Measurements from ENCODE around the gene MAGI2. TPM values are rescaled to one million over a fixed set of nuclear protein-coding genes. Genes with fewer than 3 reads are reported as not detected.
"Not testable (repeated sequence)": the region's sequence is repeated elsewhere in the genome, so short reads cannot be mapped to it uniquely, and the experiment has no call there.

Gene MAGI2
- total RNA-seq, 1 experiment from 2014 or later, result 6.2 TPM

DNA sequence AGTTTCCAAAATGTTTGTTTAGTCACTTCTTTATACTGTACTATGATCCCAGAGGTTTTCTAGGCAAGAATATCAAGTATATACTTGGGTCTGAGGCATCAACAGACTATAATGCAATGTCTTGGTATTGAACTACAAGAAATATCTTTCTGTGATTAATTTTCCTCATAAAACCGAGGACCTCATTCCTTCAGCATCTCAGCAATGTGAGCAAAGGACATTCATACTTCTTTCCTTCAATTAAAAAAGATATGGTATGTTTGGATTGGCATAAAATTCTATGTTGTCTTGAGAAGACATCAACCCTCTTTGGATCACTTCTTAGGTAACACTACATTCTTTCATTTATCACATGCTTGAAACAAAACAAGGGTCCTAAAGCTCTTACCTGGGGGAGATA, 1130.3 kb downstream of the MAGI2 start:
- no peaks in the 10 kb centered on the region for H3K27me3 ChIP-seq (ENCODE audit: control insufficient read depth, insufficient read depth, low read length)
- H3K36me3 ChIP-seq (replicated peaks; ENCODE audit: control insufficient read depth, insufficient read depth, low read length), result no peaks in the 10 kb centered on the region
- no peak overlapping the region for H3K4me3 ChIP-seq (ENCODE audit: insufficient read depth, low read depth, low read length)
- DNase-seq, result no peak

DNA sequence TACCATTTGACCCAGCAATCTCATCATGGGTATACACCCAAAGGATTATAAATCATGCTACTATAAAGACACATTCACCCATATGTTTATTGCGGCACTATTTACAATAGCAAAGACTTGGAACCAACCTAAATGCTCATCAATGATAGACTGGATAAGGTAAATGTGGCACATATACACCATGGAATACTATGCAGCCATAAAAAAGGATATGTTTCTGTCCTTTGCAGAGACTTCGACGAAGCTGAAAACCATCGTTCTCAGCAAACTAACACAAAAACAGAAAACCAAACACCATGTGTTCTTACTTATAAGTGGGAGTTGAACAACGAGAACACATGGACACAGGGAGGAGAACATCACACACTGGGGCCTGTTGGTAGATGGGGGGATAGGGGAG, 1131.2 kb downstream of the MAGI2 start:
- not testable (repeated sequence) for H3K36me3 ChIP-seq (replicated peaks; ENCODE audit: control insufficient read depth, insufficient read depth, low read length); H3K4me3 ChIP-seq (ENCODE audit: insufficient read depth, low read depth, low read length); DNase-seq; H3K27me3 ChIP-seq (ENCODE audit: control insufficient read depth, insufficient read depth, low read length)

DNA sequence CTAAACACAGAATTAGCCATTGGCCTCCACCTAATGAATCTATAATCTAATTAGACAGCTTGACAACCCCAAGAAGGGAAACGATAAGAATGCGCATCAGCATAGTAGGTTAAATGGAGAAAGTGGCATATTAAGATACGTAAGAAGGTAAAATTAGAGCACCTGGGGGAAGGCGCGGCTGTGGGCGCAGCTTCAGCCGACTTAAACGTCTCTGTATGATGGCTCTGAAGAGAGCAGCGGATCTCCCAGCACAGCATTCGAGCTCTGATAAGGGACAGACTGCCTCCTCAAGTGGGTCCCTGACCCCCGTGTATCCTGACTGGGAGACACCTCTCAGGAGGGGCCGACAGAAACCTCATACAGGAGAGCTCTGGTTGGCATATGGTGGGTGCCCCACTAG, 1136.1 kb downstream of the MAGI2 start:
- no peak for DNase-seq
- Histone ChIP-seq H3K36me3 (replicated peaks; ENCODE audit: control insufficient read depth, insufficient read depth, low read length) (no peaks in the 10 kb centered on the region), H3K4me3 (ENCODE audit: insufficient read depth, low read depth, low read length) (no peak overlapping the region), H3K27me3 (ENCODE audit: control insufficient read depth, insufficient read depth, low read length) (no peaks in the 10 kb centered on the region)

DNA sequence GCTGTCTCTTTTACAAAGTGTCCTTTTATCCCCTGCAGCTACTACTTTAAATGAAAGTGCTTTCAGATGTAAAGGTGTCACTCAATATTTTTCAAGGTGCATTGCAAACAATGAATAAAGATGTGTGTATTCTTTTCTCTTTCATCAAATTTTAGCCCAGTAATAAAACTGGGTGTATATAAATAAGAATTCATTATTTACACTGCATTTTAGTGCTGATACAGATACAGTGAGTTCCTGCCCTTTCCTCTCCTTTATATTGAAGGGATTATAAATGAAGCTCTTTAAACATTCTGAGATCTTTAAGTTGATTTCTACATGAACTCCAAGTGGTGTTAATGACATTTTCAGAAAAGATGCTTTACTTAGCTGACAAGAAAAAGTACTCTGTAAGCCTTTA, 1137.4 kb downstream of the MAGI2 start:
- Histone ChIP-seq H3K27me3 (ENCODE audit: control insufficient read depth, insufficient read depth, low read length) (no peaks in the 10 kb centered on the region), H3K36me3 (replicated peaks; ENCODE audit: control insufficient read depth, insufficient read depth, low read length) (no peaks in the 10 kb centered on the region), H3K4me3 (ENCODE audit: insufficient read depth, low read depth, low read length) (no peak overlapping the region)
- DNase-seq, result no peak

DNA sequence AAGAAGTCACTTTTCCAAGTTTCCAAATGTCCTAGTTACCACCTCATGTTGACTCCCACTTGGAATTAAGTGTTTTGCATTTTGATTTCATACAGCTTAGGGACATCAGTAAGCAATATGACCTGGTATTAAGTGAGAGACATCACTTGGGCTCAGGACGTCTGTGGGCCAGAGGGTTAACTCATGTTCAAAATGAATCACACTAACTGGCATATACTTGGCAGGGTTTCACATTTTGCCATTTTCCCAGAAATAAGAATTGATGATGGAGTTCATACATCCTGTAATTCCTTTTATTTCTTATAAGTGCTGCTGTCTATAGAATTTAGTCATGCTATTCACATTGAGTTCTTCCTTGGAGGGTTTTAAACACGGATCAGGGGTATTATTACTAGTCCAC, 1138.3 kb downstream of the MAGI2 start:
- no peak overlapping the region for H3K4me3 ChIP-seq (ENCODE audit: insufficient read depth, low read depth, low read length)
- no peaks in the 10 kb centered on the region for H3K36me3 ChIP-seq (replicated peaks; ENCODE audit: control insufficient read depth, insufficient read depth, low read length)
- H3K27me3 ChIP-seq (ENCODE audit: control insufficient read depth, insufficient read depth, low read length), result no peaks in the 10 kb centered on the region
- no peak for DNase-seq

DNA sequence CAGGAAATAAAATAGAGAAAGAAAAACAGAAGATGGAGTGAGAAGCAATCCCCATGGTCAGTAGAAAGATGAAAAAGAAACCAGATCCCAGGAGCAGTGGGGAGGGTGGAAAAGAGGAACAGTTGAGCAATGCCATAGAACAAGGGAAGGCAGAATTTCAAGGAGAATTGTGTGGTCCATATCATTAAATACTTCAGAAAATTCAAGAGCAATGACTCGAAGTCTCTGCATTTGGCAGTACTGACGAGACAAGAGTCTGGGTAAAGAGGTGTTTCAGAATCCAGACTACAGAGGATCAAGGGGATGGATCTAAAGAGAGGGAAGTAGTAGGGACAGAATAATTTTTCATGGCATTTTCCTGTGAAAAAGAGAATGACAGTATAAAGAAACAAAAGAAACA, 1142.3 kb downstream of the MAGI2 start:
- Histone ChIP-seq H3K27me3 (ENCODE audit: control insufficient read depth, insufficient read depth, low read length) (no peaks in the 10 kb centered on the region), H3K4me3 (ENCODE audit: insufficient read depth, low read depth, low read length) (no peak overlapping the region), H3K36me3 (replicated peaks; ENCODE audit: control insufficient read depth, insufficient read depth, low read length) (no peaks in the 10 kb centered on the region)
- DNase-seq, result no peak

DNA sequence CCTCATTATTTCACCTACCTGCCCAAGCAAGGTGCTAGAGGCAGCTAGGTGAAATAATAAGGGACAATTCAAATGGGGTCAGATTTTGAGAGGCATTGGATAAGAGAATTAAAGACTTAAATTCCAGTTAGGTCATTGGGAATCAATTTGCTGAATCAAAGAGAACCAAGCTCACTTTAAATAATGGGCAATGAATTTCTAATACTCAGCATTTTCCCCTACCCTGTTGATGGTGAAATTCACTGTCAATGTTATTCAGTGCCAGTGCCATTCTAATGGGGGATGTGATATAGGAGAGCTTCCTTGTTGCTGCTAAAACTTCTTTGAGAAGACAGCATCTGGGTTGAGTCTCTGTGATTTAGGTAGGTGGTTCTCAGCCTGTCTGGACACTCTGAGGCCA, 1145.6 kb downstream of the MAGI2 start:
- no peak for DNase-seq
- Histone ChIP-seq H3K27me3 (ENCODE audit: control insufficient read depth, insufficient read depth, low read length) (no peaks in the 10 kb centered on the region), H3K36me3 (replicated peaks; ENCODE audit: control insufficient read depth, insufficient read depth, low read length) (no peaks in the 10 kb centered on the region), H3K4me3 (ENCODE audit: insufficient read depth, low read depth, low read length) (no peak overlapping the region)

DNA sequence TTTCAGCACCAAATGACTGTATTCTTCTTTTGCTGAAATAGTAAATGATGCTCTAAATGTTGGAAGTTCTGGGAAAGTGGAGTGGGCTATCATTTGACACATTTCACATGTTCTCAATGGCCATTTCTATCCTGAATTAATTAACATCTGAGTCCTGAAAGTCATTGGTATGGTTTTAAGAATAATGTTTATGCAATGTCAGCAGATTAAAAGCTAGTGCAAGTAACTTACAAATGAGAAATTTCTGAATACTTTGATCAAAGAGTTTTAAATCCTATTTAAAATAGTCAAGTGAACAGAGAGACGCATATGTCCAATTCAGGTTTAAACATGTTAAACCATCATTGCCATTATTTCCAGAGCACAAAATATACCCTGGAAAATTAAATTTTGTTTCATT, 1146.8 kb downstream of the MAGI2 start:
- no peak for DNase-seq
- H3K27me3 ChIP-seq (ENCODE audit: control insufficient read depth, insufficient read depth, low read length), result no peaks in the 10 kb centered on the region
- no peak overlapping the region for H3K4me3 ChIP-seq (ENCODE audit: insufficient read depth, low read depth, low read length)
- H3K36me3 ChIP-seq (replicated peaks; ENCODE audit: control insufficient read depth, insufficient read depth, low read length), result no peaks in the 10 kb centered on the region

DNA sequence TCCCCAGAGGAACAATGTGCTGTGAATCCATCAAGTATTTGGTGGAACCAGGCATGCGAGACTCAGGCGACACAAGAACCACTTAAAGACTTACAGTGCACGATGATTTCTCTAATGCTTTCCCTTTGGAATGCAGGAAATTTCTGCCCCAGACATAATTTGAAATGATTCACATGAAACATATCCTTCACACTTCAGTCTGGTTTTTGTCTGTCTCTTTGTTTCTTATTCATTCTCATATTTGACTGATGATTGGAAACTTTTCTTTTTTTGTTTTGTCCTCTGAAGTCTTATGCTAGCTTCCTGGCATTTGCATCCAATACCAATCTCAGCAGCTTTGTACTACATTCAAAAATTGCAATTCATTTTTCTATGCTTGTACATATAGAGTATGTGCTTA, 1152.1 kb downstream of the MAGI2 start:
- no peaks in the 10 kb centered on the region for H3K27me3 ChIP-seq (ENCODE audit: control insufficient read depth, insufficient read depth, low read length)
- DNase-seq, result no peak
- no peak overlapping the region for H3K4me3 ChIP-seq (ENCODE audit: insufficient read depth, low read depth, low read length)
- H3K36me3 ChIP-seq (replicated peaks; ENCODE audit: control insufficient read depth, insufficient read depth, low read length), result no peaks in the 10 kb centered on the region

DNA sequence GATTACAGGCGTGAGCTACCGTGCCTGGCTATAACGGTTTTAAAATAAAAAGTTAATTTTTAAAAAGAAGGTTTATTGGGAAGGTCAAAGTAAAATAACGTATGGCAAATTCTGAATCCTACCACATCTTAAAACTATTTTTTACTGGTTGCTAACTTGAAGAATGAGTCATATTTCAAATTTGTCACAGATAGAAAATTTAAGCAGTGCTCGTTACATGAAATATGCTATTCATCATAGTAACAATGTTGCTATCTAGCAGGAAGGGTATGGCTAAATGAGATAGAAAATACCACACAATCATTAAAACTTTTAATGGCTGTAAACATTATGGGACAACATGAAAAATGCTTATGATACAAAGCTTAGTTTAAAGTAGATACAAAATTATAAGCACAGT, 1154.4 kb downstream of the MAGI2 start:
- no peaks in the 10 kb centered on the region for H3K36me3 ChIP-seq (replicated peaks; ENCODE audit: control insufficient read depth, insufficient read depth, low read length)
- H3K4me3 ChIP-seq (ENCODE audit: insufficient read depth, low read depth, low read length), result no peak overlapping the region
- no peak for DNase-seq
- no peaks in the 10 kb centered on the region for H3K27me3 ChIP-seq (ENCODE audit: control insufficient read depth, insufficient read depth, low read length)

DNA sequence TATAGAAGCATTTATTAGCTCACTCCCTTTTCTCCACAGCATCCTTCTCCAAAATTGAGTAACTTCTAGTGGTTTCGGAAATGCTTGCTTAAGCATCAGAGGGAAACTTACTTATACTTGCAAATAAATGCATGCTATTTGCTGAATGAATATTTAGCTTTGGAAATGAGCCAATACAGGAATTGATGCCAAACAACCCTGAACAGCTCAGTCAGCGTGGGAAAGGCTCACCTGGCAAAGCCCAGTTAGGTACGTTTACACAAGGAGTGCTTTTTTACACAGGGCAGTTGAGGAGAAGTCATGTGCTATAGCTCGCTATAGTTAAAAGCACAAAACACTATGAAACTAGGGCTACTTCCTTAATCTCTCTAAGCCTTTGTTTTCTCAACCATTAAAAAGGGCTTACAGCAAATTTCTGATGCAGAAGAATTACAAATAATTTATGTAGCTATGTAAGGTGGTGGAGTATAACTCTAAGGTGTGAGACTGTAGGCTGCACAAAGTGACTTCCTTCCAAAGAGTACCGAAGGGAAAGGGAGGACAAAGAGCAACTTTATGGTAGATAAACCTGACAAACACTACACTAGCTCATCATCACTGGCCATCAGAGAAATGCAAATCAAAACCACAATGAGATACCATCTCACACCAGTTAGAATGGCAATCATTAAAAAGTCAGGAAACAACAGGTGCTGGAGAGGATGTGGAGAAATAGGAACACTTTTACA, 1156.7 kb downstream of the MAGI2 start:
- Histone ChIP-seq H3K27me3 (ENCODE audit: control insufficient read depth, insufficient read depth, low read length) (no peaks in the 10 kb centered on the region), H3K4me3 (ENCODE audit: insufficient read depth, low read depth, low read length) (no peak overlapping the region), H3K36me3 (replicated peaks; ENCODE audit: control insufficient read depth, insufficient read depth, low read length) (no peaks in the 10 kb centered on the region)
- DNase-seq, result no peak

DNA sequence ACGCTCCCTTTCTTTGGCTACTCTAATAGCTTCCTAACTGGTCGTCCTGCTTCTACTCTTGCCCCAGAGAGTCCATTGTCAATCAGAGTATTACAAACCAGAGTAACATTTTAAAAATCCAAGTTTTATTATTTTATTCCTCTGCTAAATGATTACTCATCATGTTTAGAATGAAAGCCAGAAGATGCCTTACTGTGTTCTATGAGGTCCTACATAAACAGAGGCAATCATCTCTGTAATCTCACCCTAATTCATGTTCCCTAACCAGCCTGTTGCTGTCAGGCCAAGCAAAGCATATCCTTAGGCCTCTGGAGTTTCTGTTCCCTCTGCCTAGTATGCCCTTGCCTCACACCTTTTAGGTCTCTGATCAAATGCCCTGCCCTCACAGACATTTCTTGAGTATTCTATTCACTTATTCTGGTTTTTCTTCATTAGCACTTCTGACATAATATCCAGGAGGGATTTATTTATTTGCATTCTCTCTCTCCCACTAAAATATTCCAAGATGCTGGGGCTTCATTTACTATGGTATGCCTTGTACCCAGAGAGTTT, 1157.3 kb downstream of the MAGI2 start:
- Histone ChIP-seq H3K27me3 (ENCODE audit: control insufficient read depth, insufficient read depth, low read length) (no peaks in the 10 kb centered on the region), H3K36me3 (replicated peaks; ENCODE audit: control insufficient read depth, insufficient read depth, low read length) (no peaks in the 10 kb centered on the region), H3K4me3 (ENCODE audit: insufficient read depth, low read depth, low read length) (no peak overlapping the region)
- no peak for DNase-seq

DNA sequence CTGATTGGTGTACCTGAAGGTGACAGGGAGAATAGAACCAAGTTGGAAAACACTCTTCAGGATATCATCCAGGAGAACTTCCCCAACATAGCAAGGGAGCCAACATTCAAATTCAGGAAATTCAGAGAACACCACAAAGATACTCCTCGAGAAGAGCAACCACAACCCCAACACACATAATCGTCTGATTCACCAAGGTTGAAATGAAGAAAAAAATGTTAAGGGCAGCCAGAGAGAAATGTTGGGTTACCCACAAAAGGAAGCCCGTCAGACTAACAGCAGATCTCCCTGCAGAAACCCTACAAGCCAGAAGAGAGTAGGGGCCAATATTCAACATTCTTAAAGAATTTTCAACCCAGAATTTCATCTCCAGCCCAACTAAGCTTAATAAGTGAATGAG, 1164.0 kb downstream of the MAGI2 start:
- H3K4me3 ChIP-seq (ENCODE audit: insufficient read depth, low read depth, low read length); DNase-seq; H3K36me3 ChIP-seq (replicated peaks; ENCODE audit: control insufficient read depth, insufficient read depth, low read length); H3K27me3 ChIP-seq (ENCODE audit: control insufficient read depth, insufficient read depth, low read length): not testable (repeated sequence)

DNA sequence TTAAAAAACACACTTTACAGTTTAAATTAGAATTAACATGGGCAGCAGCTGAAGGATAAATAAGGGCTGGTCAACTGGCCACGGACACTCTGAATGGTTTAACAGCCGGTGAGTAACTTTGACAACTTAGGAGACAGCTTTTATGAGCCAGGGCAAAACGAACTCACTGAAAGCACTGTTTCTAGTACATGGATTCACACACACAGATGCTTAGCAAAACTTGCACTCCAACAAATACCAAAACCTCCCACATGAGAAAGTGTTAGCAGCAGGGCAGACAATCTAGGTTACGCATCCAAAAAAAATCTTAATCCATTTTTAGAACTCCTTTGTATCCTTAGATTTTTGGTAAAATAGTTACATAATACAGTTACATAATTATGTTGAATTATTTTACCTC, 1168.5 kb downstream of the MAGI2 start:
- H3K36me3 ChIP-seq (replicated peaks; ENCODE audit: control insufficient read depth, insufficient read depth, low read length), result no peaks in the 10 kb centered on the region
- no peaks in the 10 kb centered on the region for H3K27me3 ChIP-seq (ENCODE audit: control insufficient read depth, insufficient read depth, low read length)
- H3K4me3 ChIP-seq (ENCODE audit: insufficient read depth, low read depth, low read length), result no peak overlapping the region
- no peak for DNase-seq

DNA sequence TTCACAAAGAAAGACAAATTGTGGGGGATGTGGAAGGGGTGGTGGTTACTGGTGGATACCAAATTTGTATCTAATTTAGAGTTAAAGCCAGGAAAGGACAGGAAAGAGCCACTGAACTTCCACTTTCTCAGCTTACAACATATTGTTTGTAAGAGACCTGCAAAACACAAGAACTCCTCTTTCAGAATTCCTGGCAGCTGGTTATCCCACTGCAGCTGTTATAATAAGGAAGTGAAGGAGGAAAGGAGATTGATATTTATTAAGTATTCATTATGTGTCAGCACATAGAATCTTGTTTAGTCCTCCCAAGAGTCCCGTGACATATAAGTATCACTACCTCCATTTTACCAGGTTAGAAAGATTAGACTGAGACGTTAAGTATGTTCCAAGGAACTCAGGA, 1173.2 kb downstream of the MAGI2 start:
- DNase-seq, result no peak
- no peak overlapping the region for H3K4me3 ChIP-seq (ENCODE audit: insufficient read depth, low read depth, low read length)
- no peaks in the 10 kb centered on the region for H3K36me3 ChIP-seq (replicated peaks; ENCODE audit: control insufficient read depth, insufficient read depth, low read length)
- no peaks in the 10 kb centered on the region for H3K27me3 ChIP-seq (ENCODE audit: control insufficient read depth, insufficient read depth, low read length)

DNA sequence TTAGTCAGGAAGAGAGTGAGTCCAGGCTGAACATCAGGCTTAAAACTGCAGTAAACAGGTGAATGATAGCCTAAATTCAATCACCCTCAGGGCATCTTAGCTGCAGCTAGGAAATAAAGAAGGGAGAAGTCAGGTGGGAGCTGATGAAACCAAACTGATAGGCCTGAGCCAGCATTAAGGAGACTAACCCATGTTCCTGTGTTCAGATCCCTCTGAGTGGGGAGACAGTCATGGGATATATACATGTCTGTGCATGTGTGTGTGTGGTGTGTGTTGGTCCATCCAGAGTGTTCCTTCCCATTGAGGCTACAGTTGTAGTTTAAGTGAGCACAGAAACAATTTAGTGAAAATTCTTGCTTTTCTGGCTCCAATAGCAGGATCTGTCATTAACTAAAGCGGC, 1174.0 kb downstream of the MAGI2 start:
- Histone ChIP-seq H3K27me3 (ENCODE audit: control insufficient read depth, insufficient read depth, low read length) (no peaks in the 10 kb centered on the region), H3K4me3 (ENCODE audit: insufficient read depth, low read depth, low read length) (no peak overlapping the region), H3K36me3 (replicated peaks; ENCODE audit: control insufficient read depth, insufficient read depth, low read length) (no peaks in the 10 kb centered on the region)
- no peak for DNase-seq
